Urothelium cell line (cell line): ENCODE data around the gene NTN4.
"Not testable (repeated sequence)": the region's sequence is repeated elsewhere in the genome, so short reads cannot be mapped to it uniquely, and the experiment has no call there.

Source experiments
- DNase-seq: peaks from one replicate; pipeline ENCODE4 v3.0.0; 2011; ENCODE audit warnings: low spot score, mixed read lengths
- FAIRE-seq: peaks from 2 replicates; lab custom pipeline; 2011; peaks lifted over from hg19 to GRCh38; lab: Jason Lieb, UNC

The NTN4 gene

DNA sequence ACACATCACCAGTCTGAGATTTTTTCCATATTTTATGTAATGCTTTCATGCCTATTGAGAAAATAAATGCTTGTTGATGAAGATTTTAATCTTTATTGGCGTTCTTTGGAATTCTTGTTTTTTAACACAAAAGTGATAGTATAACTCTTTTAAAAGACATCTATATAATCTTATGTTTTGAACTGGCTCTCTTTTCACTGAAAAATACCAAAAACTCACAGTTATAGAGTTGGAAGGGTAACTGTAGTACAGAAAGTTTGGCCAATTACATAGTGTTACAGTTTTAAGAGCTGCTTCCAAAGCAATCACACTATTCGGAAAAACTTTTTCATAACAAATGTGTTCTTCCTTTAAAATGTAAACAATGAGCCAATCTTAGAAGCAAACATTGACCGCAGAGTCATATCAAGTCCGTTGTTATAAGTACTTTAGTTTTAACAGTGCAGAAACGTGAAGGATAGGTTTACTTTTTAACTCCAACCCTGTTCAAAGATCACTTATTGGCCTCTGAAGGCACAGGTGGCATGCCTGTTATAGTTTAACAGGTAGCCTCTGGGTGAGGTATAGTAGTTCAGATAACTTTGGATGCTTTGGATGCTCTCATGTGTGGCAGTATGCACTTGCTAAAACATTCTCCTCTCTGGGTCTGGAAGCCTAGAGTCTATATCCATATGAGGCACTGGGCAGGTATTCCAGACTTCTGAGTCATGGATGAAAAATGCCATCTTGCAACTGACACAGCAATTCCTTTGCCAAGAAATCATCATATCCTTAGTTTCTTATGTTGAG, 12.1 kb upstream of the NTN4 start:
- DNase-seq (peak; percentile 52), FAIRE-seq (no peak)

DNA sequence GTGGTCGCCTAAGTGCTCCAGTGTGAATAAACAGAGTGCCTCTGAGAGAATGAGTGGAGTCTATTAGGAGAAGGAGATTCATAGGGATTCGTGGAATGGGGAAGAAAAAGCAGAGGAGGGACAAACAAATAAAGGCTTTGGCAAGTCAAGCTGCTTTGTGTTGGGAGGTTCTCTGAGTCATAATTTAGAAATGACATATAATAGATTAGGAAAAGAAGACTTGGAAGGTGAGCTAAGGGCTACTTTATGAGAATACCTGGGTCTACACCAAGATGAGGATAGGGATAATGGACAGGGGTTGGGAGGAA, 6.4 kb upstream of the NTN4 start:
- no peak for FAIRE-seq

DNA sequence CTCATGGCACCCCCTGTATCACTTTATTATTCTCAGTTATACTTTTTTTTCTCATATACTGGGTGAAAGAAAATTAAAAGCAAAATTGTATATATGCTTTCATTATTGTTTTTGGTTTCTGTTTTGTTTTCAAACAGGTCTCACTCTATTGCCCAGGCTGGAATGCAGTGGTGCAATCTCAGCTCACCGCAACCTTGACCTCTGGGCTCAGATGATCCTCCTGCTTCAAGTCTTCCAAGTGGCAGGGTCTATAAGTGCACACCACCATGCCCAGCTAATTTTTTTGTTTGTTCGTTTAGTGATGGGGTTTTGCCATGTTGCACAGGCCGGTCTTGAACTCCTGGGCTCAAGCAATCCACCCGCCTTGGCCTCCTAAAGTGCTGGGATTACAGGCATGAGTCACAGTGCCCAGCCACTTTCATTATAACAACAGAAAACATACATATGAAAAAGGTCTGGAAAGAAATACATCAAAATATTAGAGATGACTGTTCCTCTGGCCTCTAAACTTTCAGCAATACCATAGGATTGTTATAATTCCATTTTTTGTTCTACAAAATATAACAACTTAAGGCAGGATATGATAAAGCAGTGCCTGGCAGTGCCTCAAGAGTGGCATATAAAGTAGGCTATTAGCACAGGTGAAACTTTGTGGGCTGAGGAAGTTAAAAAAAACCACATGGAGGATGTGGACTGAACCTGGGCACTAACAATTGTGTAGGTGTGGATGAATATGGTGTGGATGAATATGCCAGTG, 5.8 kb upstream of the NTN4 start:
- FAIRE-seq (no peak), DNase-seq (no peak)

More for the DNA sequence above, 6.4 kb upstream of the NTN4 start:
- no peak for DNase-seq

DNA sequence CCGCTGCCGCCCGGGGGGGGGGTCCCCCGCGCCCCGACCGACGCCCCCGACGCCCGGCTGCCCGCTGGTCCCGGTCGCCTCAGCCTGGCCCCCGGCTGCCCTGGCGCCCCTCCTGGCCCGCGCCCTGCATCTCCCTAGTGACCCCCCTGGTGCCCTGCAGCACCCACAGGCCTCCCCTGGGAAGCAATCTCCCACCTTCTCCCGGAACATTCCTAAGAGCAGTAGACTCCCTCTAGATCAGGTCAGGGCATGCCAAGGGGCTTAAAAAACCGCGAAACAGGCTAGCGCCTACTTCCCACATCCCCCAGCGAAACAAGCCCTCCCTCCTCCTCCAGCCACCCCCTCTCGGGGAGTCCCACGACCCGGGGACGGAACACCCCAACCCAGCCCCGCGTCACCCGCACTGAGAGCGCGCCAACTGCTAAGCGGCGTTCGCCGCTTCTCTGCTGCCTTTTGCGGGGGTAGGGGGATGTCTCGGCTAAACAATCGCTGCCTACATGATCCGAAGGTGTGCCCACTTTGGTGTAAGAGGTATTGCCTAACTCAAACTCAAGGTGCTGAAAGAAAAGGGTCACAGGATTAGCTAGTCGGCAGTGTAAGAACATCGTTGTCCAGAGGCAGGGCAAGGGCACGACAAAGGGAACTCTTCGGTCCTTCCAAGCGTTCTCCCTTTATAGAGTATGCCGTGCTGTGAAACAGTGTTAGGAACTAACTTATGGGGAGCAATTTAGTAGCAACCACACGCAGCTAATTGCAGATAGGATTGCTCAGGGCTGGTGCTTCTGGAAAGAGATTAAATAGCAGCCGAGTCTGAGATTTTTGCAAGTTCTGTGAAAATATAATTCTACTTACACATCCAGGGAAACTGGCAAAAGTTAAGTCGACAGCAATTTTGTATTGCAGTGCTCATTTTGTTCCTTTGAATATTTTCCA, 619 bp upstream of the NTN4 start:
- DNase-seq, result peak; percentile 15
- FAIRE-seq, result no peak

DNA sequence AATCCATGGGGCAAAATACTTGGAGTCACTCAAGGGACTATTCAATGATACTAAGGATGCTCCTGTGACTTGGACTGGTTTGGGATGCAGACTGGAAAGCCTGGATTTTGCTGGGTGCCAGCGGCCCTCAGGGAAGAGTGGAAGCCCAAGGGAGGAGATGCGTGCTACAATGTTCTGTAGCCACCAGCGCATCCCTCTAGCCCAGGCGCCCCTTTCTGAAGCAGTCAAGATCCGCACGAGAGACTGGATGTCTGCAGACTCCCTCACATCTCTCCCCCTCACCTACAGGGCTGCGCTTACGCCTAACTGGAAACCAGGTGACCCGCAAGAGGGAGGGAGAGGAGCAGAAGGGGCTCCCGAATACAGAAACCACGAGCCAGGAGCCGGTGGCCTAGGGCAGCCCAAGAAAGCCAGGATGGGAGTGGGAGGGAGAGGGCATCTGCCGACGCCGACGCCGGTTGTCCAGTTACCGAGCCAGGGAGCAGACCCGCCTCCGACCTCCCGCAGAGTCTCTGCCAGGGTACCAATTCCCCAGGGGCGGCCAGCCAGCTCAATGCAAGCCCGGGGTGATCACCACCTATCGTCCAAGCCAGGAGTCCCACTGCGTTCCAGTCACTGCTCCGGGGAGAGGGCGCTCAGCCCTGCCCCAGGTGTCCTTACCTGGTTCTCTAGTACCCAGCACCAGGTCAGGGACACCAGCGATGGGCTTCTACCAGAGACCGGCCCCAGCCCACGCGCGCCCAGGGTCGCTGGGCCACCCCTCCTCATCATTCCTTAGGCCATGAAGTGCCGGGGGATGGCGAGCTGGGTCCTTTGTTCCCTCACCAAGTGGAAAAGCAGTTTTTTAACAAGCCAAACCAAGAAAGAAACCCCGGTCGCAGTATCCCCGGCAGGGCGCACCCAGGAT, 1.2 kb downstream of the NTN4 start:
- DNase-seq (peak; percentile 21), FAIRE-seq (no peak)

DNA sequence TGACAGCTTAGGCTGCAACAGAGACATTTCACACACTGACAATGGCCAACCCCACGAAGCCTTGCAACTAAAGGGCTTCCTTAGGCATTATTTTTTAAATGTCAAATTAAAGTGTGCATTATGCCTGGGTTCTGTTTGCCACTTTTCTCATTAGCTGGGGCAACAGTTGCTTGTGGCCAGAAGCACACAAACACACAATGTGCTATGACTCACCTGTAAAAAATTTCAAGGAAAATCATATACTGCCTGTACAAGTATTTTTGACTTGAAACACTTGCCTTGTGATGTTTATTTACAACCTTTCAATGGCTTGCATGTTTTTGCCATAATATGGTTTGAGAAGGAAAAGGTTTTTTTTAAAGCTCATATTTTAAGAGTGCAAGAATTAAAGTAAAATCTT, 1.9 kb downstream of the NTN4 start:
- peak; percentile 46 for DNase-seq

DNA sequence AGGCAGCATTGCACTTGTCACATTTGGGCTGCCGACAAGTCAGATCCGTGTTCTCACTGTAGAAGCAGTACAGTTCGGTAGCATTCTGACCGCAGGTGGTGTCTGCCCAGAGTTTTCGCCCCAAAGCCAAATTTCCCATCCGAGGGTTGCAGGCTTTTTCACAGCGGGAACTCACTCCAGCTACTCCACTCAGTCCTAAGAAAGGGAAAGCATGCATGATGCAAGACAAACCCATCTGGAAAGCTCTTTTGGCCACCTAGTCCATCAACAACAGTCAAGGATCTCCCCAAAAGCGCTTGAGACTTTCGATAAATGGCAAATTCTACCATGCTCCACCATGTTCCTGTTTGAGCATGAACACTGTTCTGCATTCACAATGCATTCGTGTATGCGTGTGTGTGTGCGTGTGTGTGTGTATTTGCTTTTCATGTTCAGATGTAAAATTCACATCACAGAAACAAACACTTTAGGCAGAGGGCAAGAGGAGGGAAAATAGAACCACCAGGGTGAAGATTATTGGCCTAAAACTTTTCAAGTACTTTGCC, 3.2 kb downstream of the NTN4 start:
- DNase-seq, result no peak
- no peak for FAIRE-seq

More for the DNA sequence above, 1.9 kb downstream of the NTN4 start:
- no peak for FAIRE-seq

DNA sequence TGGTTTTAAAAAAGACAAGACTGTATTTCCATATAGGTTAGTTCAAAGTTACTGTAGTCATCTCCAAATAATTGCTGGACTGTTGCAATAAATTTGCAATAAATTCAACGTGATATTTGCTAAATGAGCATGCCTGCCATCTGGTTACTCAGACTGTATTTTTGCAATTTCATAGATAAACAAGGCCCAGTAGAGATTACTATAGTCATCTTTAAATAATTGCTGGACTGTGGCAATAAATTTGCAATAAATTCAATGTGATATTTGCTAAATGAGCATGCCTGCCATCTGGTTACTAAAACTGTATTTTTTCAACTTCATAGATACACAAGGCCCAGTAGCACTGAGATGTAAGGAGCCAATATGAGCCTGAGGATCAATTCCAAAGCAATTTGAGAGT, 5.6 kb downstream of the NTN4 start:
- DNase-seq (no peak), FAIRE-seq (no peak)

DNA sequence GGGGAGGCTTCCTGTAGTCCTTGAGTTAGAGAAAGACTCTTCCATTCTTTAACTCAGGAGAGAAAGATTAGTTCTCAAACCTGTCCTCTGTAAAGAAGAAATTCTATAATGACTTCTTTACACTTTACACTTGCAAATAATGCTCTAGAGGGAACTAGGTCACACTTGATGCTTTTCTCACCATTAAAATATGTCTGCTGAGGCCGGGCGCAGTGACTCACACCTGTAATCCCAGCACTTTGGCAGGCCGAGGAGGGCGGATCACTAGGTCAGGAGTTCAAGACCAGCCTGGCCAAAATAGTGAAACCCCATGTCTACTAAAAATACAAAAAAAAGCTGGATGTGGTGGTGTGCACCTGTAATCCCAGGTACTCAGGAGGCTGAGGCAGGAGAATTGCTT, 6.3 kb downstream of the NTN4 start:
- DNase-seq, result no peak
- no peak for FAIRE-seq

DNA sequence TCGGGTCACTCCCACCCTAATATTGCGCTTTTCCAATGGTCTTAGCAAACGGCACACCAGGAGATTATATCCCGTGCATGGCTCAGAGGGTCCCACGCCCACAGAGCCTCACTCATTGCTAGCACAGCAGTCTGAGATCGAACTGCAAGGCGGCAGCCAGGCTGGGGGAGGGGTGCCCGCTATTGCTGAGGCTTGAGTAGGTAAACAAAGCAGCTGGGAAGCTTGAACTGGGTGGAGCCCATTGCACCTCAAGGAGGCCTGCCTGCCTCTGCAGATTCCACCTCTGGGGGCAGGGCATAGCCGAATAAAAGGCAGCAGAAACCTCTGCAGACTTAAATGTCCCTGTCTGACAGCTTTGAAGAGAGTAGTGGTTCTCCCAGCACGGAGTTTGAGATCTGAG, 15.1 kb downstream of the NTN4 start:
- not testable (repeated sequence) for DNase-seq, FAIRE-seq

DNA sequence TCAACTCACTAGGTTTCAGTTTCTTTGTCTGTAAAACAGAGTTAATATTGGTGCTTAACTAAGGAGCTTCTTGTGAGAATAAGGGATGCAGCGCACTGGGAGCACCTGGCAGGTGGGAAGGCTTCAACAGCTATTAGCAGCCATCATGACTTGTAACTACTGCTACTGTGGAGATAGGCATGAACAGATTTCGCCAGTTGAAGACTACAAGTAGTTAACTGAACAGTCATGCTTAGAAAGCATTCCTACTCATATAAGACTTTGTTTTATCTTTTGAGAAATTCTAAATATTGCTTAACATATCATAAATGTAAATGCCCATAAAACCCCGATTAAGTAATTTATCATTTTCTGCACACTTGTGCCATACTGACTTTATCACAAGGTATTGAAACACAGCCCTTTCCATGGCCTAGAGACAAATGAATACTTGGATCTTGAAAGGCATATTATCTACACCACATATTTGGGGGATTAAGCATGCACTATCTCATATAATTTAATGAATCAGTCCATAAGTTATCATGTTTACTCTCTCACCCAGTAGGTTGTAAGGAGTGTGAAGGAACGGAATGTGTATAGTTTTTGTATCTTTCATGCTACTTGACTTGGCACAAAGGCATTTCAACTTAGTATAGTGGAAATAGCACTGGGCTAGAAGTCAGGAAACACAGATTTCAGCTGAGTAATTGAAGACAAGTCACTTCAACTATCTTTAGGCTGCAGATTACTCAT, 16.1 kb downstream of the NTN4 start:
- DNase-seq, result no peak
- FAIRE-seq, result no peak

DNA sequence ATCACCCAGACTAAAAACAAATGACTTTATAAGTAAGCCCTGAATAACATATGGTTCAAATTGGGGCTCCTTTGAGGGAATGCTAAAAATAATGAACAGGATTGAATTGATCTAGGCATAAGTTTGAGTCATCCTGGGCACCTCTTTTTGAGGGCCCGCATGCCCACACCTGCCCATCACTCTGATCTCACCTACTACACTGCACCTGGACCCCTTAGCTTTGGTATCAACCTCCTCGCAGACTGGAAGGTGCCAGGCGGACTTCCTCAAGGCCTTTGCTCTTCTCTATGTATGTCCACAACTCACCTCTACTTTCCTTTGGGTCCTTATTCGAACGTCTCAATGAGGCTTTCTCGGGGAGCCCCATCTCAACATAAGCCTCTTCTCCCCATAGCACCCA, 17.2 kb downstream of the NTN4 start:
- FAIRE-seq, result no peak

DNA sequence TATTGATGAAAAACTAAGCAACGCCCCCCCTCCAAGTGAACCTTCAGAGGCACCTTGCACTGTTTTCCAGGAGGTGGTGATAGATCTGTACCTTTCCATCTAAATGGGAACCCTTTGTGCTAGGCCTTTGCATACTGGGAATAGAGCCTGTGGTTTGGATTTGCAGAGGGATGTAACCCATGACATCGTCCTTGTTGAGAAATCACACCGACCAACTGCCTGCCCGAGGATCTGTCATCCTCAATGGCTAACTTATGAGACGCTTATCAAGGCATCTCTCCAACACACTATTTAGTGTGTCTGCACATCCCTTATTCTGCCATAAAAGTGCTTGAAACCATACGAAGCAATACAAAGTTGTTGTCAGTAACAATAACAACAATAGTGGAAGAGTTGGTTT, 22.9 kb downstream of the NTN4 start:
- FAIRE-seq, result no peak
- DNase-seq, result no peak

More for the DNA sequence above, 17.2 kb downstream of the NTN4 start:
- no peak for DNase-seq

DNA sequence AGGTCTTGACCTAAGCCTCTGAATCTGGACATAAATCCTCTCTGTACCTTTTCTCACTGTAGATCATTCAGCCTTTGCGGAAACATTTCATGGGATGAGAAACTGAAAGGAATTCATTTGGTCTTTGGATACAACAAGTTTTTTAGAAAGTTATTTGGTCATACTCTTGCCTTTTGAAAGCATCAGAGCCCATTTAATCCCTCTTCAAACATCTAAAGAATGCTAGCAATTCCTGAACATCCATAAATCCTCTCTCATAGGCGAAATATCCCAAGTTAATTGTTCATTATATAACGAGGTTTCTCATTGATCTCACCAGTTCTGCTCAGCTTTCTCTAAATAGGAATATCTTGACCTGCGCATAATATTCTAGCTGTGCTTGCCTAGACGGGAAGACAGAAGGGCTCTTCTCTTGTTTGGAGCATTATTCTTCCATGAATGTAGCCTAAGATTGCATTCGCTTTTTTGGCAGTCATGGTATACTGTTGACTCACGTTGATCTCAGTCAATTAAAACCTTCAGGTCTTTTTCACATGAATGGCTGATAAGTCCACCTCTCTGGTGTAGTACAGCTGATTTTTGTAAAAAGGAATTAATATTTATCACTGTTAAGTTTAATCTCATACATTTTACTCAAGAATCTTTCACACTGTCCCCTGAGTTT, 24.1 kb downstream of the NTN4 start:
- DNase-seq (no peak), FAIRE-seq (no peak)

DNA sequence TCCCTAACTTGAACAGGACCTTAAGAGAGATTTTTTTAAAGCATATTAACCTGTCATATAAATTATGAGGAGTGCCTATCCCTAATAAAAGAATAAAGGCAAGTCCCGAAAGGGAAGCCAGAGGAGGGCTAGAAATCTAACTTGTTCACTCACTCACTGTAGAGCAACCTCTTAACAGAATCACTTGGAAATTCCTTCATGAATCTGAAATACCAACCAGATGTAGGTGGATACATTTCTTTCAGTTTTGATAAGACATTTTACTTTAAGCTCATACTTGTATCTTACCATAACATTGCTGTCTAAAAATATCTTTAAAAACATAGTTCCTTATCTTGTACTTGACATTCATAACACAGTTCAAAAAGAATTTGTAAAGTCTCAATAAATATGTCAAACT, 25.7 kb downstream of the NTN4 start:
- no peak for DNase-seq
- FAIRE-seq, result no peak

DNA sequence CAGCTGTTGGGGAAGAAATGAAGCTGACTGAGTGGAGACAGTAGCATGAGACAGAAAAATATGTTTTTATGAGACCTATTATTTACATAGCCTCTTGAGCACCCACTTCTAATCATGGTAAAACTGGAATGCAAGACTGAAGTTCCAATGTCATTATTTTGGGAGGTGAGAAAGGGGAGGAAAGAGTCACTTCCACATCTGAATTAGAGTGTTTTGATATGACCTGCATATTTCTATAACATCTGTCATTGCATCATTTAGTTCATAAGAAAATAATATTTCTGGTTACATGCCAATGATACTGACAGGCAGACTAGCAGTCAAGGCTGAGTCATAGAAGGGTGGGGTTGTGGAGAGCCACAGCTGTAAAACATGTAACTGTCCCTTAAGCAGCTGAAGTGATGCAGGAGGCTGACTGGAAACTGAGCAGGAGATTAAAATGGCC, 26.7 kb downstream of the NTN4 start:
- DNase-seq, result peak; percentile 63
- FAIRE-seq, result no peak

DNA sequence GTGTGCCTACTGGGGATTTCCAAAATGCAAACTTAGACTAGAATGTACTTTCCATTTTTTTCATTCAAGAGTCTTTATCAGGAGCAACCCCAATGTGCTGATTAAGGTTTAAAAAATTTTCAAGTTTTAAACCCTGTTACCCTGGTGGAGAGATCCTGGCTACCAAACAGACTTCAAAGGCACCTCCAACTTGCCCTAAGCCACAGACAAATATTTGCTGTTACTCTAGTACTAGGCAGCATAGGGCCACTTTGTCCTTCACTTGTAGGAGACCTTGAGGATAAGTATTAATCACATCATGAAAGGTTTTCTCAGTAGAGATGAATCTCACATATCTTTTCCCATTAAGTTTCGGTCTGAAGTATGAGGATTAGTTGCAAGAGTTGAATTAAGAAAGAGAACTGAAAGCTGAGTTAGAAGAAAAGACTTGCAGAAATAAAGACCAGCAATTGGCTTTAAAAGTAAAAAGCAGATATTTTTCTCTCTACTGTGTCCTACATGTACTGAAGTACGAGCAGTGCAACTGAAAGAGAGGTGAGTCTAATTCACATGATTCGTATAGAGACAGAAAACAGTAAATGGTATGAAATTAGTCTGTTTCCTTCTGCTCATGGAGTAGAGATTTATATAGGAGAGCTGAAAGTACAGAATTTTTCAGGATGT, 28.3 kb downstream of the NTN4 start:
- no peak for DNase-seq
- FAIRE-seq, result no peak

DNA sequence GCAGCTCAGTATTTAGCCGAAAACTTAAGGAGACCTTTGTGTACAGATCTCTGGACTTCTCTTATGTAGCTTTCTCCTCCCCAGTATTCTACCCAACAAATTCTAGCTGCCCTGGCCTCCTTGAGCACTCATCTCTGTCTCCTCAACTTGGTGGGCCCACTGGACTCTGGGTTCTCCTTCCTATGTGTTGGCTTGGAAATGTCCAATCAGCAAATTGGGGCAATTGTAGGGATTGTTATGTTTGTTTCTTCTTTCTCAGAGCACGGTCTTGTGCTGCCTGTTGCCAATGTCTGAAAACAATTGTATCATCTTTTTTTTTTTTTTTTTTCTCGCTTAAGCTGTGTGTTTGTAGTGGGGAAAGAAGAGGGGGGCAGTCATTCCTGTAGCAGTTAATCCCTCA, 30.2 kb downstream of the NTN4 start:
- DNase-seq (no peak), FAIRE-seq (no peak)
